GM18517 (cell line): ENCODE results near the gene PTPA.

Experiments used
- ATAC-seq: cut with Tn5 transposase; IDR thresholded peaks from one replicate; pipeline ENCODE4 v1.9.1; 2021; ENCODE audit warnings: mild to moderate bottlenecking, moderate library complexity; ENCODE audit not compliant: unreplicated experiment

The PTPA gene

DNA sequence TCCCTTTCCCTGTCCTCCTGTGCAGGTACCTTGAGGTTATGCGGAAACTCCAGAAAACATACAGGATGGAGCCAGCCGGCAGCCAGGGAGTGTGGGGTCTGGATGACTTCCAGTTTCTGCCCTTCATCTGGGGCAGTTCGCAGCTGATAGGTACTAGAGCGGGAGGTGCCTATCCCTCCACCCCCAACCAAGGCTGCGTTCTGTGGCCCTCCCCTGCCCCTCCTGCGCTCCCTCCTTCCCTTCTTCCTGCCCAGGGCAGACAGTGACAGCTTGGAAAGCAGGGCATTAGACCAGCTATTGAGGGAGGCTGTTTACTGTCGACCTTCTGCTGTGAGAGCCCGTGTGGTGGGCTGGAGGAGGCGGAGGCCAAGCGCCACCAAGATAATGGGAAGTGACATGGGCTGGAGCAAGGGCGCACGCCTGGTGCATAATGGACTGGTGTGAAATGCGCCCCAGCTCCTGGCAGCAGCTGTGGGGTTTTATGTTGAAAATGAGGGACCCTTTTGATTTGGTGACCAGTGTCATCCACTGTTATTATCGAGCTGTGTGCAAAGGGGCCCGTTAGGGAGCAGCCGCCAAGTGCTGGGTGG lies 25.3 kb downstream of the PTPA start:
- no peak for ATAC-seq

DNA sequence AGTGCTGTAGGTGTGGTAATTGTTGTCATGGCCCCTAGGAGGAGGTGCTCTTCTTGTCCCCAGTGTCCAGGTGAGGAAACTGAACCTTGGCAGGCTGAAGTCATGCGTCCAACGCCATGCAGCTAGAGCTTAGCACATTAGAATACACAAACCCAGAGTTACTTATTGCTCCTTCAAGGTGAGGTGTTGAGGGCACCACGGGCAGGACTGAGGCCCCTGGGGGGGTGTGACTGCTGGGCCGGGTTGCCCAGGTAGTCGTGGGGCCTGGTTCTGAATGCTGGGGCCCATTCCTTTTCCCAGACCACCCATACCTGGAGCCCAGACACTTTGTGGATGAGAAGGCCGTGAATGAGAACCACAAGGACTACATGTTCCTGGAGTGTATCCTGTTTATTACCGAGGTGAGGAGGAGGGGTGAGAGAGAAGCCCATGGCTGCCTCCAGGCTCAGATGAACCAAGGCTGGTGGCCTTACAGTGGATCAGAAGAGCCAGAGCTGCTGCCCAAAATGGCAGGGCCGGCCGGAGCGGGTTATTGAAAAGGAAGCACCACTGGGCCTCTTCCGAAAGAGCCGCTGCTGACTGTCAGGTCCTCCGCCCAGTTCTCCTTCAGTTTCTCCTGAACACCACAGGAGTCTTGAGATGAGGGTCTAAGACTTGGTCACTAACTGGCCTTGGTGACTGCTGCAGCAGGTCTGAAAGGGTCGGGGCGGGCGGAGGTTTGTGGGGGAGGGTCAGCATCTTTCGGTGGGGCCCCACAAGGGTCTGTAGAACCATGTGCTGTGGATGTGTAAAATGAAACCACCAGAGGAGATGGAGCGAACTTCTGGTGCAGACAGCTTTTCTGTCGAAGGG lies 26.3 kb downstream of the PTPA start:
- no peak for ATAC-seq

DNA sequence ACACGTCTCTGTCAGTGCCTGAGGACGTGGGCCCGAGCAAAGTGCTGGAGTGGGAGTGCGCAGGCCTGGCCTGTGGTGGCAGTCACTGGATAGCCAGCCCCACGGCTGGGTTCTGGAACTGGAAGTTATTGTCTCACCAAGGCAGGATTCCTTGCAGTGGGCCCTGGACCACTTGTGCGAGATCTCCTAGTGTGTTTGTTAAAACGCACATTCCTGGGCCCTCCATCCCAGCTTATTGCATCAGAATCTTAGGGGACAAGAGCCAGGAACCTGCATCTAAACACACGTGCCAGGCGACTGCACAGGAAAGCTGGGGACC lies 26.9 kb downstream of the PTPA start:
- ATAC-seq: no peak

DNA sequence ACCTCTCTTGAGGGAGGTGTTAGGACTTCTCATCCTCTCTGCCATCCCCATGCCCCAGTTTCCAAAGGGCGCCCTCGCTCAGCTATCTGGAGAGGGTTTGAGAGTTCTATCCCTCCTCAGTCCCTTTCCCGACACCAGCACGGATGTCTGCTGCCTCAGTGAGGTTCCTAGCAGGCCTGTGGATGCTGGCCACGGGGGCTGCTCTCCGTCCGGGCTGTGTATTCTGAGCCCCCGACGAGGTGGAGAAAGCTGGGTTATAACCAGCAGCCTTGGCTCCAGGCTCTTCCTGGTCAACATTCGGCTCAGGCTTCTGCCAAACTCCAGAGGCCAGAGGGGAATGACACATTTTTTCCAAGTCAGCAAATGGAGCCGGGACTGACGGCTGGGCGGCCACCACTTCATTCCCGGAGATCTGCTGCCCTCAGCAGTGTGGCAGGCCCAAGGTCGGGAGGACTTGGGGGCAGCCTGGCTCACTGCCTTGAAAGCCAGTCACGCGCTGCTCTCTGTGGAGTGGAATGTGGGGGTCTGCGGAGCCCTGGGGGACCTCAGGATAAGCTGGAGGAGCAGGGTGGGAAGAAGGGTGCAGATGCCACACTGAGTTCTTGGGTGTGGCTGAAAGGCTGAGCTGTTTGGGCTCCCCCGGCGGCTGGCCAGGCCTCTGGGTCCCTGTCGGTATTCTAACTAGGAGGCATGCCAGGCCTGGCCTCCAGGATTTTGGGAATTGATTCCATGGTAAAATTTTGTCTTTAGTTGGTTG lies 27.4 kb downstream of the PTPA start:
- ATAC-seq: no peak

DNA sequence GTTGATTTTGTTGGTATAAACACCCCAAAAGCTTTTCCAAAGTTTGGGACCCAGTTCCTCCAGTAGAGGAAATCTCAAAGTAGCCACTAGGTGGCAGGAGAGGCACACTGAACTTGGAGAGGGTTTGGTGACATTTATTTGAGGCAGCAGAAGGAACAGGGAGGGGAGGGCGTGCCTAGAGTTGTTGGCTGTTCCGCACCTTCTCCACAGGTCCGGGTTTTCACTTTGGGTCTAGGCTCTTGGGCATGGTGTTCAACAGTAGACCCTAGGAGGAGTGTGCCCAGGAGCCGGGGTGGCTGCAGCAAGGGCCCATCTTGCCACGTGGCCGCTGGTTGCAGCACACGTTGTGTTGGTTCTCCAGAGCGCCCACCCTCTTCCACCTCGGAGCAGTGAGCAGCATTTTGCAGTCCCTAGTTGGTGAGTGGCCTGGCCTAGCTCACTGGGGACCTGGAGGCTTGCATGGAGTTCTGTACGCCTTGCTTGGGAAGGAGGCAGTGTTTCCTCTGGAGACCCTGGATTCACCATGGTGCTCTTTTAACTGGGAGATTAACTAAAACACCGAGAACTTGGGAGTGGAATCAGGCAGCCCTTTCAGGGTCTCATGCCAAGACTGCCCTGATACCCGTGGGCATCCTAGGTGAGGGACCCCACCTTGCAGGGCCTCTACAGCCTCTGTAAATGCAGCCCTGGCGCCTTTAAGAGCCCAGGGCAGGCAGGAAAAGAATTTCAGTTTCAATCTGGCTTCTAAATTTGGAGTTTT lies 28.2 kb downstream of the PTPA start:
- ATAC-seq: peak; percentile 50

DNA sequence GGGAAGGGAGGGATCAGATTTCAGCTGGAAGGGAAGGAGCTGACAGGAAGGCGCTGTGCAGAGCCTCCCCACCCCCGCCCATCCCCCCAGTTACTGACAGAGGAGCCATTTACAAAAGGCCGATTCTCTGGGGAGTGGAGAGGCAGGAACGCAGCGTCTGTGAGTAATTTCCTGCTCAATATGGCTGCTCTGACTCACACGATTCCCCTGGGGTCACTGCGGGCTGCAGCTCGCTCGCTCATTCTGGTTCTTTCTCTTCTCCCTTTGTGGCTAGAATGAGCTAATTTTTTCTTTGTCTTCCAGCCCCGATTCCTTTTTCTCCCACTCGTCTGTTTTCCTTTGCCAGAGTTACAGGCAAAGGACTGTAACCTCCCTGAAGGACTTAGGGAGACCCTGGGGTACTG lies 28.8 kb downstream of the PTPA start:
- ATAC-seq: peak; percentile 51

DNA sequence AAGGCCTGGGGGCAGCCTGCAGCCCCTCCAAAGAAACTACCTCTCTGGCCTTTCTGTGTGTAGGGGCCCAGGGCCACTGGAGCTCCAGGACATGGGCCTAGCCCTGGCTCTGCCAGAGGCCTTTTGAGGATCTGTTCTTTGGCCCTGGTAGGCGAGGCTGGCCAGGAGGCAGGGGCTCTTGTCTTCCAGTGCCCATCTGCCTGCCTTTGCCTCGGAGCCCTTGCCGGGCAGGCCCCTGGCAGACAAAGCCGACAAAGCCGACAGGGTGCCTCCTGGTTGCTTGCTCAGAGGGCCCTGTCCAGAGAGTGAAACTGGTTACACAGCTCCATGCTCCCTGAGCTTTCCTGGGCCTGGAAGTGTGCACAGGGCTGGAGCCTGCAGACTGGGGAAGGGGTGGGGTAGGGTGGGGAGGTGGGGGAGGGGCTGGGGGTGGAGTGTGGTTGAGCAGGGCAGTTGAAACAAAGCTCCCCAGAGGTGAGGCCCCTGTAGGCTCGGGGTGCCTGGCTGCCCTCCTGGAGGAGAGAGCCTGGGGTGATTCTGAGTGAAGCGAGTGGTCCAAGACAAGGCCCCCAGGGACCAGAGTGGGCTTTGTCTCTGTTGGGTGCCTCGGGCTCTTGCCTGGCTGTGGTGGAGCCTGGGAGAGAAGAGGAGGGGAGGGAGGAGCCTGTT lies 29.3 kb downstream of the PTPA start:
- ATAC-seq: peak; percentile 17

DNA sequence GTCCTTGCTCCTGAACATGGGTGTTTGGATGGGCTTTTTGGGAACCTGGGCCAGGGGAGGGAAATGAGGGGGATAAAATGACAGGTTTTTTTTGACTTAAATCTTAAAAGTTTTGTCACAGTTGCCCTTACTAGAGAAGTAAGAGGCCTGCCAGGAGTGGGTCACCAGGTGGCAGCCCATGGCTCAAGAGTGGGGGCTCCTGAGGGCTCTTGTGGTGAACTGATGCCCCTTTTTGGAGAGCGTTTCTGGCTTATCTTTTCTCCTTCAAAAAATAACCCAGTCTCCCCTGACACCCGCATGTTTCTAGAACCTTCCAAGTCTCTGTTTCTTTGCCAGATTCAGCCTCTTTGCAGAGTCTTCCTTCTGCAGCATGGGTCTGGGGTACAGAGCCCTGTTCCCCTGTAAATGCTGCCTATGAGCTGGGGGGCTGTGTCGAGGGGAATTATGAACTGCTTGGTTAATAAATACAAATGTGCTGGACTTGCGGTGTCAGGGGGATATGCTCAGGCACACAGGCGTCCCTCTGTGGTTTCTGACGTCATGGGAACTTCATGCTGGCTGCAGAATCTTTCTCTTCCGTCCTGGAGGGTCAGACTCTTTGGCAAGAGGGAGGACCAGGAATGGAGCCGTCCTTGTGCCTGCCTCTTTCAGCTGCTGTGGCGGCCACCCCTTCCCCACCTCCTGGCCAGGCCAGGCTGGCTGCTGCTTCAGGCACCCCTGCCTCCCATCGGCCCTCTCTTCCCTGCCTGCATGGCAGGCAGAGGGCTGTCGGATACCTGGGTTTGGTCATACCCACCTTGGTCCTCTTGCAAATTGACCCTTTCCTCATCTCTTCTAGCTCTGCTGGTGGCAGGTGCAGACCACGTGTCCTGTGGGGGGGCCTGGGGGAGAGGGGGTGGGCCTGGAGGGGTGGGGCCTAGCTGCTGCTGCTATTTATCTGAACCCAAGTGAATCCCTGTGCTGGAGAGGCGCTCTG lies 30.1 kb downstream of the PTPA start:
- no peak for ATAC-seq

DNA sequence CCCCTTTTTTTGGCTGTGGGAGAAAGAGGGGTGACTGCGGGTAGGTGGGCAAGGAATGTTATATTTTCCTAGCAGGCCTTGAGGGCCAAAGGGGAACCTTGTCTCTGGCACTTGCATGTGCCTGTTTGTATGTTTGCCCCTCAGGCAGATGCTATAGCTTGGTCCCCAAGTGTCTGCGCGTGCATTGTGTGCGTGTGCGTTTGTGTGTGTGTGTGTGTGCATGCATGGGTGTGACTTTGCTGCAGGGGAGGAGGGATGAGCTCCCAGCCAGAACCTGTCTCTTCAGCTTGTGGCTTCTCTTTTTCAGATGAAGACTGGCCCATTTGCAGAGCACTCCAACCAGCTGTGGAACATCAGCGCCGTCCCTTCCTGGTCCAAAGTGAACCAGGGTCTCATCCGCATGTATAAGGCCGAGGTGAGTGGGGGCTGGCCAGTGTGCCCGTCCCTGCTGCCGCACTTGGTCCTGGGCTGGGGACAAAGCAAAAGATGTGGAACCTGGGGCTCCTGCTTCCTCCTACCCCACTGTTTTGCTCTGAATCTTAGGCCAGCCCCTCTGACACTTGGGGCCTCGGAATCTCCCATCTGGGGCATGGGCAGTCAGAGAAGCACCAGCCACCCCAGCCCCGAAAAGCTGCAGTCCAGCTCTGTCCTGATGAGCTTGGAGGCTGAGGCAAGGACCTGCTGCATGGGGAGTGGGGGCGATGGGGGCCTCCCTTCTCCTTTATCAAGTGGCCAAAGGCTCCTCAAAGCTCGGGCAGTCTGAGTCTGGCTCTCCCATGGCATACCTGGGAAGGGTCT lies 31.1 kb downstream of the PTPA start:
- ATAC-seq: no peak

DNA sequence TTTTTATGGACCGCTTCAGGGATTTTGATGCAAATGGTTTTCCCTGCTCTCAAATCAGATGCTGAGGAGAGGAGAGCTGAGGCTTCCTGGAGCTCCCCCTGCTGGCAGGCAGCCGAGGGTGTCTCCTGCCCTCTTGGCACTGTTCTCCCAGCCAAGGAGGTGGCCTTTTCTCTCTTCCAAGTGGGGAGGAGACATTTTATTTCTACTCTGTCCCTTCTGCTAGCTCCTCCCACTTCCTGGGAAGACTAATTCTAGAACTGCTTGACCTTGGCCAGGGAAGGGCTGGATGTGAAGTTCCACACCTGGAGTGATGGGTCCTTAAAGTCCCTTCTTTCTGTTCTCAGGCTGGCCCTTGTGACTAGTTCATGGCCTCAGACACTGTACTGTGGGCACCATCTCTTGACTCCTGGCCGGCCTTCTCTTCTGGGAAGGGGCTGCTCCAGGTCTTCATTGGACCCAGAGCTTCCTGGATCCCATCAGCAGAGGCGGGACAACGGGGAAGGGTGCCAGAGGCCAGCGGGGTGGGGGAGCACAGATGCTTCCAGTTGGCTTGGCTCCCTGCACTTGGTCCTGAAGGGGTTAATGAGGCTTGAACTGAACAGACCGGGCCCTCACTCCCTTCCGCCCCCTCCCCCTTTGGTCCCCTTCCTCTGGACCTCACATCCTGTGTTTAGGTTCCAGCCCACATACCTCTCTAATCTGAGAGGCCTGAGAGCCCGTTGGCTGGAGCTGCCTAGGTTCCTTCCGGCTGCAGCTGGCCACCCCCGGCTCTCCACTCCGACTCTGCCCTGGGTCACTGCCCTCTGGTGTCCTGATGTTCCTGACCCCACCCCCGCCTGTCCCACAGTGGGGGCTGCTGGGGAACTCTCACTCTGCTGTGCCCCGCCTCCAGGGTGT lies 32.1 kb downstream of the PTPA start:
- ATAC-seq: no peak

DNA sequence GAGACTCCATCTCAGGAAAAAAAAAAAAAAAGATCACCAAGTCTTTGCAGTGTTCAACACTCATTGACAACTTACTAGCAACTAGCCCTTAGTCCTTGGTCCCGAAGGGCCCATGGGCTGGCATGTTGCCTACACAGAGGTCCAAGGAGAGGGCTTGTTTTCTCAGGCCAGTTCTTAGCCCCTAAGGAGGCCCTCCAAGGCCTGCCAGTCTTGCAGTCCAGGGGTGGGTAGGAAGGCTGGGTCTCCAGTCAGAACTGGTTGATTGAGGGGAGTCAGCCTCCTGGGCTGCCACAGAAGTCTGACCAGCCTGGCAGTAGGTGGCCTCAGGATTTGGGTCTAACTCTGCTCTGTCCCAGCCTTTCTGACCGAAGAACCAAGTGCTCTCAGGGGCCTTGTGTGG lies 34.1 kb downstream of the PTPA start:
- ATAC-seq: no peak

DNA sequence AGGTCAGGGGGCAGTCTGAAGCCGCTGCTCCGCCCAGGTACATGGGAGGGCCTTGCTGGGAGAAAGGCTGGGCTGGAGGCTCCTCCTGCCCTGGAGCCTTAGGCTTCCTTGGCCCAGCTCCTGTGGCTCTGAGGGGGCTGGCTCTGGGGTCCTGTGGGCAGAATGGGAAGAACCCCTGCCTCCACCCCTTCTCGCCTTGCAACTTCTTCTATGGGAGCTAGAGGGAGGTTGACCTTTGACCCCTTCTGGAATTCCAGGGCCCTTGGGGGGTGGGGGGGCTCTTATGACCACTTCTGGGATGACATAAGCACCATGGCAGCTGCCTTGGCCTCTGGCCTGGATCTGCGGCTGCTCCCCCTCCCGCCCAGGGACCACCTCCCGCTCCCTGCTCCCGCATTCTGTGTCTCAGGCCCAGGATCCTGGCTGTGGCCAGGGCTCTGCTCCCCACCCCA lies 34.7 kb downstream of the PTPA start:
- no peak for ATAC-seq

DNA sequence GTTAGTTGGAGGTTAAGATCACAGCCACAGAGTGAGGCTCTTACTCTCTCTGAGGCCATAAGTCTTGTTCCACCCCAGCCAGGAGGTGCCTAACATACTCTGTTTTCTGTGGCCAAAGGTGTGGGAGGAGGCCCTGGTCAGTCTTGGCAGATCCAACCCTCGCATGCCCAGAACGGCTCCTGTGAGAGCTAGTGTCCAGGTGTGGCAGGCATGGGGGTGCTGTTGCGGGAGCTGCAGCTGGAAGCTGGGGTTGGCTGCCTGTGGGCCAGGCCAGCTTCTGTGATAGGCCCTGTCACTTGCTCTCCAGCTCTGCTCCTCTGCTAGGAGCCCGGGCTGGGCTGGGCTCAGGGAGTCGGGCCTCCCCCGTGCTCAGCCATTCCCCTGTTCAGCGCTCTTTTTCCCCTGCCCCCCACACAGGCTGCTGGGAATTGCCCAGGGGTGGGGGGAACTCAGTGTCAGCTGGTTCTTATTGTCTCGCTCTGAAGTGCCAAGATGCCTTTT lies 35.3 kb downstream of the PTPA start:
- ATAC-seq: no peak

DNA sequence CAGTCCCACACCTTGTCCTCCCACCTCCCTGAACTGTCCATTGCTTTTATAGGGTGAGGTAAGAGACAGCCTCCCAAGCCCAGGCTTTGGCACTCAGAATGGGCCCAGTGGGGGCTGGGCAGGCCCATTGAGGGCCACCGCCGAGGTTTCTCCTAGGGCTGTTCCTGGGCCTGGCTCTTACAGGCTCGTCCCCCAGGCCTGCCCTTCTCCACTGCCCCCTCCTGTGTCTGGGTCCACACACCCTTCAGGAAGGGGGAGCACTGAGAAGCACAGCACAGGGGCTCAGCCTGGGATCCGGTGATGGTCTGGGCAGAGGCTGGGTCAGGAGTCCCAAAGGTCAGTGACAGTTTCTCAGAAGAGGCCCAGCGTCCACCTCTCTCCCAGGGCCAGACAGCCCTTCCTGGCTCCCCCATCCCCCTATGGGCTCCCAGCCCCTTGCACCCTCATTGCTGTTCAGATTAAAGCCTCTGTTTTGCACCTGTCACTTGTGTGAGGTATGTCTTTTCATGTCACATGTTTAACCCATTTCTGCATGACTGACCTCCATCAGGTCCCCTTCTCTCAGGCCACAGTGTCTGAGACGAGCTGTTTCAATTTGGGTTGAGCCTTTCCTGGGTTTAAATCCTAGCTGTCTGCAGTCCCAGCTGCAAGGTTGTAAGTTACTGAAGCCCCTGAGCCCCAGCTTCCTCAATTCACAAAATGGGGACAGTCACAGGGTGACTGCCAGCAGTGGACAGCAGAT lies 37.4 kb downstream of the PTPA start:
- no peak for ATAC-seq

DNA sequence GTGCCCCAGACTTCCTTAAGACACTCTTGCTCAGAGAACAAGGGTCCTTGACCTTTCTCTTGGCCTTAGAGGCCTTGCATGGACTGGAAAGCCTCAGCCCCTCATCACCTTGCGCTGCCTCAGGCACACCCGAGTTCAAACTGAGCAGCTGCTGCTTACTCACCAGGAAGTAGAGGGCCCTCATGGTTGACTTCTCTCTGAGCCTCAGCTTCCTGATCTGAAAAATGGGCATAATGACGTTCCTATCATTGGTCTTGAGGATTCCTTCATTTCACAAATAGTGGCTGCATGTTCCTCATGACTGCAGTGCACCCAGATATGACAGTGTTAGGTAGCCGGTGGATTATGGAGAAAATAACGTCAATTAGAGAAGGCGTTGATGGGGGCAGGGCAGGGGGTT lies 38.2 kb downstream of the PTPA start:
- no peak for ATAC-seq

DNA sequence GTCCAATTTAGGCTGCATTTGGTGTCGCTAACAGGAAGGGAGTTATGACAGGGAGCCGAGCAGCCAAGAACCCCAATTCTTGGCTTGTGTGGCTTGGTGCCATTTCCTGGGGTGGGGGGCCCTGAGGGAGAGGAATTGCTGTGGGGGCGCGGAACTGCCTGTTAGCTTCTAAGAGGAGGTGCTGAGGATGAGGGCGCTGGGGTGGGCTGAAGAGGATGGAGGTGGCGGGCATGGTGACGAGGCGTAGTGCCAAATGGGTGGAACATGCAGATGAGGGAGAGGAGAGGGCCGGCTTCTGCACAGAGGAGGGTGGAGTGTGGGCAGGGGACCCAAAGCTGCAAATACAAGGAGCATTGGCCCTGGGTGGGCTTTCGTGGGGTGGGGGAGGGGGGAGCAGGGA lies 38.9 kb downstream of the PTPA start:
- ATAC-seq: no peak

DNA sequence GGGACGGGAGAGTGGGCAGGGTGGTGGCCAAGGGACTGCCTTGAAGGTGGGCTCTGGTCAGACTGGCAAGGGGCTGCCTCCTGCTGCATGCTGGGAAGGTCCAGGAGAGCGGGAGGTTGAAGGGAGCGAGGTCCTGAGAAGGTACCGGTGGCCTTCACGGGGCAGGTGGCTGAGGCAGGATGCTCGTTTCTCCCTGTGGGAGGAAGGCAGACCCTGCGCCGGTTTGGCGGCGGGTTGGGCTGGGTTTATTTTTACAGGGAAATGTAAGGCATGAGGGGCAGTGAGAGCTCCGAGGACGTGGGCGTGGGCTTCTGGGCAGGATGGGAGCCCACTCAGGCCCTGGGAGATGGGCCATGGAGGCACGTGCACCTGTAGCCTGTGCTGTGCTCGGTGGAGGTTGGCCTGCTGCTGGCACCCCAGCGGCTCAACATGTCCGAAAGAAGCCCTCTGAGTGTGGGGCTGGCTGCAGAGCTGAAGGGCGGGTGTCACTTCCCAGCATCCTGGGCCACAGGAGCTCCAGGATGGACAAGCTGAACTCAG lies 39.5 kb downstream of the PTPA start:
- no peak for ATAC-seq
